Right renal pelvis (tissue), 4 donors: ENCODE measurements around the gene CSGALNACT2. TPM values are rescaled to one million over a fixed set of nuclear protein-coding genes. Genes with fewer than 3 reads are reported as not detected.
"Not testable (repeated sequence)": the region's sequence is repeated elsewhere in the genome, so short reads cannot be mapped to it uniquely, and the experiment has no call there.

Source experiments
- DNase-seq, 4 donors: peaks; one replicate each; pipeline ENCODE4 v3.0.0-alpha.2; 2013; ENCODE audit warnings: low read depth in 4 of 4, low spot score in 3 of 4, missing footprints in 1 of 4
- polyA plus RNA-seq, 4 donors: library from polyadenylated mRNA; unstranded; fragments of 120-200 nt; gene quantifications; one replicate each; pipeline ENCODE4 v1.2.1, GENCODE V29; 2013; ENCODE audit not compliant: insufficient read length in 4 of 4

The CSGALNACT2 gene
- polyA plus RNA-seq, 4 donors, result 18.1 to 24.4 (median 21.6) TPM

- no peak for DNase-seq
Measured at GRCh38 chr10:43173120-43173519, 34.9 kb downstream of the CSGALNACT2 start.

DNA sequence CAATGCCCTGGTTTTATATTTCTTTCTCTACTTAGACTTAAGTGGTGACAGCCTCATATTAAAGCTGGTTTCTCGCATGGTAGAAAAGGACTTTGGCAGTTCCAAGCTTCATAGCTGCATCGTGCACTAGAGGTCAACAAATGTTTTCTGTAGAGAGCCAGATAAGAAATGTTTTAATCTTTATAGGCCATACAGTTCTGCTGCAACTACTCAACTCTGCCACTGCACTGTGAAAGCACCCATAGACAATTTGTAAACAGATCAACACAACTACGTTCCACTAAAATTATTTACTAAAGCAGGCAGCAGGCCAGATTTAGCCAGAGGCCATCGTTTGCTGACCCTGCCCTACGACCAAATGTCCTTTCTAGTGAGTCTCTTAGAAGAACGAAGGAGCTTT, 36.7 kb downstream of the CSGALNACT2 start:
- no peak for DNase-seq

DNA sequence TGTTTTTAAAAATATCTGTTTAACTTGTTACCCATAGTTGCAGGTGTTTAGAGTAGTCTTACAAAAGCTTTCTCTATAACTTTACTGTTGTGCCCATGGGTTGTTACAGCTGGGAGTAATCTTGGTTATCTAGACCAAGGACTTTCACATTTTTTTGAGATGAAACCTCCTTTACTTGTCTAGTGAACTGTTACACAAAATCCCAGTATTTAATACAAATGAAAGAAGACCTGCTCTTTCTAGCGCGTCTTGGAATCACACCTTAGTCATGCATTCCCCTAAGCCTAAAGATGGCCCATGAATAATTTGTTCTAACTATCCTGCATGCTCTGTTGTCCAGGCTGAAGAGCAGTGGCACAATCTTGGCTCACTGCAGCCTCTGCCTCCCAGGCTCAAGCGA, 38.0 kb downstream of the CSGALNACT2 start:
- DNase-seq, result no peak

GRCh38 chr10:43177595-43177994, 39.4 kb downstream of the CSGALNACT2 start:
- no peak for DNase-seq

DNA sequence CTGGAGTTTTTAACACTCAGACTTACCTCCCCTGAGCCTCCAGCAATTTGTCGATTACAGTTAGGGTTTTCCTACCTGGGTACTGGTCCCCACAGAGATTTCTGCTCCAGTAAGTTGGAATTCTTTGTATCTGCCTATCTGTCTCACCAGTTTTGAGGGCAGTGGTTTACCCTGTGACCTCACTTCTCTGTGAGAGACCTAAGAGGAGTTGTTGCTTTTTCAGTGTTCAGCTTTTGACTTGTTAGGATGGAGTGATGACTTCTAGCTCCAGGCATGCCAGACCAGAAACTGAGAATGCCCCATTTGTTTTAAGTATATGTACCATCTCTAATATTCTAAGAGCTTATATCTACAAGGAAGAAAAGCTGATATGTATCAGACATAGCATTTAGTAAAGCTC, 42.9 kb downstream of the CSGALNACT2 start:
- DNase-seq, result no peak

DNA sequence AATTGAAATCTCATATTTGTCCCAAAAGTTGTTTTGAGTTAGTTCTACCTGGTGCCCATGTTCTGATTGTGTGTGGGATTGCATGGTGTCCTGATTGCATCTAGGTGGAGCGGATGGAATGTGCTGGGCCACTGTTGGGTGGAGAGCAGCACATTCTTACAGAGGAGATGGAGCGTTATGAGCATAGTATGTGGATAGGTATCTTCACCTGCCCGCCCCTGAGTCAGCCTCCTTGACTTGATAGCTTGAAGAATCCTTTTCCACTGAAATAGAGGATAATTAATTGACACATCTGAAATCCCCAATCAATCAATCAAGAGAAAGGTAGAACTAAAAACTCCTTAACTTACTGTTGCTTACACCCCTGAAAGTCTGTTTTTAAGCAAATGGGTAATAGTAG, 45.5 kb downstream of the CSGALNACT2 start:
- DNase-seq, result not testable (repeated sequence)

GRCh38 chr10:43186150-43186549, 47.9 kb downstream of the CSGALNACT2 start:
- DNase-seq, result no peak

- no peak for DNase-seq
Measured at GRCh38 chr10:43187213-43187612, 49.0 kb downstream of the CSGALNACT2 start.

GRCh38 chr10:43188702-43189101, 50.5 kb downstream of the CSGALNACT2 start:
- no peak for DNase-seq

GRCh38 chr10:43190289-43190688, 52.0 kb downstream of the CSGALNACT2 start:
- no peak for DNase-seq

DNA sequence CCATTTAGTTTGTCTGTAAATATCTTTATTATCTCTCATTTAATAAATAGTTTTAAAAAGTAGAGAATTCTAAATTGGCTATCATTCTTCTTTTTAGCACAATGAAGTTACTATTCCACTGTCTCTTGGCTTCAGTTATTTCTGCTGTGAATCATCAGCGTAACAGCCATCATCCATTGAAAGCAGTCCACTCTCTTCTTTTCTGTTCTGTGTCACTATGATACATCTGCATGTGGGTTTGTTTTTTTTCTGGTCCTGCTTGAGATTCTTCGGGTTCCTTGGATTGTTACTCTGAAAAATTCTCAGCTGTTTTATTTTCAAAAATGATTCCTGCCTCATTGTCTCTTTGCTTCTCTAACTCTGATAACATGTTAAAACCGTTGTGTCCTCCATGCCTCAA, 52.5 kb downstream of the CSGALNACT2 start:
- DNase-seq, result no peak

DNA sequence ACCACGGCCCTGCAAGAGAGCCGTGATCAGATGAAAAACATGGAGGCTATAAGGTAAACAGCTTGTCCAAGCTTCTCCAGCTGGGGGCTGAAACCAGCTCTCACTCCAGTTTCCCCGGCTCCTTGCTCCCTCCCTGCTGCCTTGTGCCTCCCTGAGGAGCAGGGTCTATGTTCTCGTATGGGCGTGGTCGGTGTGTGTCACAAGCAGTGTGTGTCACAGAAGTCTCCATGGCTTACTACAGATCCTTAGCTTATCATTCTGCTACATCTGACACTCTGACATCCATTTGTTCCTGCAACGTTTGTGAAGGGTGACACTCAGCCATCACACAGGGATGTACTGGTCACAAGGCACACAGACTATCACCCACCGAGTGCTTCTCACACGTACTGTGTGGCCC, 54.6 kb downstream of the CSGALNACT2 start:
- no peak for DNase-seq

DNA sequence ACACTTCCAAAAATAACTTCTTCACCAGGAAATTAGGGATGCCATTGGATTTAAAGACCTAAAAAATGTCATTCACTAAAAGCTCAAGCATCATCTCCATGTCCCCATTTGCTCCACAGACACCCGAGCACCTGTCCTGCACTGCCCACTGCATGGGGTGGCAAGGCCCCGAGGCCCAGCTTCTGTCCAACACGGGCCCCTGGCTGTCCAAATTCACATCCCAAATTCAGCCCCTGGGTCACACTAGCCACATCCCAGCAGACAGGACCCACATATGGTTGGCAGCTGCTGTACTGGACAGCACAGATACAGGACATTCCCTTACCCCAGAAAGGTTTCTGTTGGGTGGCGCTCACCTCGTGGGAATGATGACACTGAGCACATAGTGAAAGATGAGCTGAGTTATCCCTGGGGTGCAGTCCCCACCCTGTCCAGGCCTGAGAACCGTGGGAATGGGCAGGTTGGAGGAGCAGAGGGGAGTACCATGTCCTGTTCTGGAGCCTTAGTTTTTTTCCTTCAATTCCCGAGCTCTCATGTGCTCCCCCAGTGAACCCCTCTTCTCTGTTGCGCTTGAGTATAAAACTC, 55.3 kb downstream of the CSGALNACT2 start:
- no peak for DNase-seq

DNA sequence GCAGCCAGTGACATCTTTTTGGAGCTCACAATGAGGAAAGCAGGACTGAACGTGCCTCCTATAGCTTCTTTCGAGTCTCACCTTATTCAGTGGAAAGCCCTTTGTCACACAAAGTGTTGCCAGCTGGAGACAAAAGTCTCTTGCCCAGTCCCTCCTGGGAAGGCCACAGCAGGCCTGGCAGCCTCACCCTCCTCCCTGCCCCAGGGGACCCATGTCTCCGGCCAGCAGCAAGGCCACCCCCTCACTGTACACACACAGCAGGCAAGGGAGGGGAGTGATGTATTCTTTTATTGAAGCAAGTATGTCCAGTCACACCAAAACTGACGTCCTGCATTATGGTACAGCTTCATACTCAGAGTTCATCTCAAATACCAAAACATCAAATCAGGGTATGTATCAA, 56.0 kb downstream of the CSGALNACT2 start:
- DNase-seq, result no peak

- no peak for DNase-seq
Measured at GRCh38 chr10:43194859-43195258, 56.6 kb downstream of the CSGALNACT2 start.

DNA sequence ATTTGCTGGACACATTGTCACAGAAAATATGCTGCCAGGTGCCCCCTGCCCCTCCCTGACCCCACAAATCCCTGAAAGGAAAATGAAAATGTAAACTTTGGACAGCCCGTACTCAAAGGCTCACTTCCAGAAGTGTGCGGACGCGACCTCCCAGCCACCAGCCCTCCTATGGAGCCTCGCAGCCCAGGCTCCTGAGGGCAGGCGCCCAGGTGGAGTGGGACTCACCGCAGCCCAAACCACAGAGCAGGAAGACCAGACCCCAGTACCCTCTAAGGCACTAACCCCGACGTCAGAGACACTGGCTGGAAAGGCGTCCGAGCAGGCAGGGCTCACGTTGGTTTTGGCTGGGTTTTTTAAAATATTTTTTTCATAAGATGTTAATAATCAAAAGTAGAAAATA, 57.3 kb downstream of the CSGALNACT2 start:
- no peak for DNase-seq

- no peak for DNase-seq
Measured at GRCh38 chr10:43196131-43196980, 58.1 kb downstream of the CSGALNACT2 start.

DNA sequence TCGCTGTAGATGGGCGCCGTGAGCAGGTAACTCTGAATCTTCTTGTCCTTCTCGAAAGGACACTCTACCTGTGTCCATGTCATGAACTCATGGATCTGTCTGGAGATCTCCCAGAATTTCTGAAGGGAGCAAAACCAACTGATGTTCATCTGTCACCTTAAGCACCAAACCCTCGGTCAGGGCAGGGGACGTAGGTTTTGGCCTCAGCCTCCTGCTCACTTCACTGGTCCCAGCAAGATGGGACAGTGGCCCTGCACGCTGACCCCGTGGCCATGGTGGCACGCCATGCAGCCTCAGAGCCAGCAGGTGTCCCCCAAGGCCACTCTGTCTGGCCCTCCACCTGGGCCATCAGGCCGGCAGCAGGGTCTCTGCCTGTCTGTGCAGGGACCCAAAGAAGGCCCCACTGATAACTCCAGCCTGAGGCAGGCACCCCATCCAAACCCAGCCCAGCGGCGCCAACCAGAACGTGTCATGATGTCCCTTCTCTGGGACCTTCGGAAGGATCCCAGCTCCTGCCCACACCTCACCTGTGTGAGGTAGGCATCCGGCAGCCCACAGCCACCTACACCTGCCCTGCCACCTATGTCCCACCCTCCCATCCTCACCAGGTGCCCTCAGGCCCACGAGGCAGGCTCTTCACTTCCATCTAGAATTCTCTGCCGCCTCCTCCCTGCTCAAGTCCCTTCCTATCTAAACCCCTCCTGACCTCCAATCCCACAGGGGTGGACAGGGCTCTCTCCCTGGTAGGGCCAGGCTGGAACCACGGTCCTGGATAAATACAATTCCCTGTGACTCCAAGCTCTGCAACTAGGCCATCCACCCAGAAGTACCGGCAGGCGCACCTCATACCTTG, 59.0 kb downstream of the CSGALNACT2 start:
- no peak for DNase-seq

GRCh38 chr10:43197834-43198681, 59.8 kb downstream of the CSGALNACT2 start:
- no peak for DNase-seq

- no peak for DNase-seq
Measured at GRCh38 chr10:43198682-43199005, 60.4 kb downstream of the CSGALNACT2 start.
